ENCODE measurements around the gene RIMS1.

DNA sequence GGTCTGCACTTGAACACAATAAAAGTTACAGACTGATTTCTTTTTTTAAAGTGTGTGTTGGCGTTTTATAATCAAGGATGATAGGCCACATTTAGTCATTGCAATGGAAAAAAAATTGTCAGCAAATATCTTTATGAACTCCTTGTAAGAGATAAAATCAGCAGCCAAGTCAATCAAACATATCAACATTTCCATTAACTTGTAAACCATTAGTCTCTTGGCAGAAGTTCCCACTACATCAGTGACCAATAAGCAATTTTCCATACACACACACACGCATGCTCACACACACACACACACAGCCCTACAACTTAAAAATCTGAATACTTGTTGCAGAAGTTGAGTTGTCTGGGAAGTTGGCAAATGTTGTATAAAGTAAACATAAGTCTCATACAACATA, 419.6 kb downstream of the RIMS1 start:
- TF ChIP-seq, protein P1, sequence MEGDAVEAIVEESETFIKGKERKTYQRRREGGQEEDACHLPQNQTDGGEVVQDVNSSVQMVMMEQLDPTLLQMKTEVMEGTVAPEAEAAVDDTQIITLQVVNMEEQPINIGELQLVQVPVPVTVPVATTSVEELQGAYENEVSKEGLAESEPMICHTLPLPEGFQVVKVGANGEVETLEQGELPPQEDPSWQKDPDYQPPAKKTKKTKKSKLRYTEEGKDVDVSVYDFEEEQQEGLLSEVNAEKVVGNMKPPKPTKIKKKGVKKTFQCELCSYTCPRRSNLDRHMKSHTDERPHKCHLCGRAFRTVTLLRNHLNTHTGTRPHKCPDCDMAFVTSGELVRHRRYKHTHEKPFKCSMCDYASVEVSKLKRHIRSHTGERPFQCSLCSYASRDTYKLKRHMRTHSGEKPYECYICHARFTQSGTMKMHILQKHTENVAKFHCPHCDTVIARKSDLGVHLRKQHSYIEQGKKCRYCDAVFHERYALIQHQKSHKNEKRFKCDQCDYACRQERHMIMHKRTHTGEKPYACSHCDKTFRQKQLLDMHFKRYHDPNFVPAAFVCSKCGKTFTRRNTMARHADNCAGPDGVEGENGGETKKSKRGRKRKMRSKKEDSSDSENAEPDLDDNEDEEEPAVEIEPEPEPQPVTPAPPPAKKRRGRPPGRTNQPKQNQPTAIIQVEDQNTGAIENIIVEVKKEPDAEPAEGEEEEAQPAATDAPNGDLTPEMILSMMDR (IDR thresholded peaks at IDR 0.05; ENCODE audit: insufficient read depth, low read length), result no peak
- TF ChIP-seq POLR2AphosphoS5 (IDR thresholded peaks at IDR 0.05; ENCODE audit: low read depth), result no peak
- TF ChIP-seq, protein P2, sequence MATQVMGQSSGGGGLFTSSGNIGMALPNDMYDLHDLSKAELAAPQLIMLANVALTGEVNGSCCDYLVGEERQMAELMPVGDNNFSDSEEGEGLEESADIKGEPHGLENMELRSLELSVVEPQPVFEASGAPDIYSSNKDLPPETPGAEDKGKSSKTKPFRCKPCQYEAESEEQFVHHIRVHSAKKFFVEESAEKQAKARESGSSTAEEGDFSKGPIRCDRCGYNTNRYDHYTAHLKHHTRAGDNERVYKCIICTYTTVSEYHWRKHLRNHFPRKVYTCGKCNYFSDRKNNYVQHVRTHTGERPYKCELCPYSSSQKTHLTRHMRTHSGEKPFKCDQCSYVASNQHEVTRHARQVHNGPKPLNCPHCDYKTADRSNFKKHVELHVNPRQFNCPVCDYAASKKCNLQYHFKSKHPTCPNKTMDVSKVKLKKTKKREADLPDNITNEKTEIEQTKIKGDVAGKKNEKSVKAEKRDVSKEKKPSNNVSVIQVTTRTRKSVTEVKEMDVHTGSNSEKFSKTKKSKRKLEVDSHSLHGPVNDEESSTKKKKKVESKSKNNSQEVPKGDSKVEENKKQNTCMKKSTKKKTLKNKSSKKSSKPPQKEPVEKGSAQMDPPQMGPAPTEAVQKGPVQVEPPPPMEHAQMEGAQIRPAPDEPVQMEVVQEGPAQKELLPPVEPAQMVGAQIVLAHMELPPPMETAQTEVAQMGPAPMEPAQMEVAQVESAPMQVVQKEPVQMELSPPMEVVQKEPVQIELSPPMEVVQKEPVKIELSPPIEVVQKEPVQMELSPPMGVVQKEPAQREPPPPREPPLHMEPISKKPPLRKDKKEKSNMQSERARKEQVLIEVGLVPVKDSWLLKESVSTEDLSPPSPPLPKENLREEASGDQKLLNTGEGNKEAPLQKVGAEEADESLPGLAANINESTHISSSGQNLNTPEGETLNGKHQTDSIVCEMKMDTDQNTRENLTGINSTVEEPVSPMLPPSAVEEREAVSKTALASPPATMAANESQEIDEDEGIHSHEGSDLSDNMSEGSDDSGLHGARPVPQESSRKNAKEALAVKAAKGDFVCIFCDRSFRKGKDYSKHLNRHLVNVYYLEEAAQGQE (IDR thresholded peaks at IDR 0.05; ENCODE audit: insufficient replicate concordance, low read depth), result no peak
- TF ChIP-seq GABPA (IDR thresholded peaks at IDR 0.05; ENCODE audit: low read depth), result no peak
